Neural crest cell (in vitro differentiated cells): ENCODE data around the gene GAK. TPM values are rescaled to one million over a fixed set of nuclear protein-coding genes. Genes with fewer than 3 reads are reported as not detected.
A peak's percentile ranks its signal among the peaks of the same experiment; 100 is the strongest.

ENCODE experiments used
- DNase-seq: peaks from one replicate; pipeline ENCODE4 v3.0.0; 2021; ENCODE audit warnings: low read depth, mixed read lengths, low spot score
- H3K27ac Mint-ChIP-seq: one replicate; pipeline ENCODE4 v1.8.0; 2021; ENCODE audit warnings: mild to moderate bottlenecking, mixed read lengths; ENCODE audit not compliant: unreplicated experiment
- H3K27me3 Mint-ChIP-seq: 2 replicates; pipeline ENCODE4 v1.8.0; 2021; ENCODE audit warnings: low read depth, mild to moderate bottlenecking, mixed read lengths
- H3K36me3 Mint-ChIP-seq: 2 replicates; pipeline ENCODE4 v1.8.0; 2021; ENCODE audit warnings: low read depth, mild to moderate bottlenecking, mixed read lengths
- H3K4me1 Mint-ChIP-seq: 2 replicates; pipeline ENCODE4 v1.8.0; 2021; ENCODE audit warnings: mixed read lengths
- H3K4me3 Mint-ChIP-seq: one replicate; pipeline ENCODE4 v1.8.0; 2021; ENCODE audit warnings: mild to moderate bottlenecking, mixed read lengths
- H3K9me3 Mint-ChIP-seq: 2 replicates; pipeline ENCODE4 v1.8.0; 2021; ENCODE audit warnings: mixed read lengths
- total RNA-seq: library from RNA; stranded (reverse); gene quantifications from 2 replicates; pipeline ENCODE4 v1.2.1, GENCODE V29; 2021
- TF ChIP-seq, protein P1 (sequence below): fragments of 200-600 bp; sonication (generic); conservative IDR thresholded peaks from 2 replicates; pipeline ENCODE4 v1.5.0; 2021; ENCODE audit warnings: antibody characterized with exemption, mild to moderate bottlenecking

GAK gene
- total RNA-seq, 1 donor from 2014 or later, result 87.7 TPM

DNA sequence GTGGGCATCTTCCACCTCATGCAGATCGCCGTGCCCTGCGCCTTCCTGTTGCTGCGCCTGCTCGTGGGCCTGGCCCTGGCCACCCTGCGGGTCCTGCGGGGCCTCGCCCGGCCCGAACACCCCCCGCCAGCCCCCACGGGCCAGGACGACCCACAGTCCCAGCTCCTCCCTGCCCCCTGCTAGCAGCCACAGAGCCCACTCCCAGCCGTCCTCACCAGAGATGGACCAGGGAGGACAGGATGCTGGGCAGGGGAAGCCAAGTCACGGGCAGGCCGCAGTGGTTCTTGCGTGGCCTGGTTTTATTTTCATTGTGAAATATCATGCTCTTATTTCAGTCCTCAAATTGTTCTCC is 26.2 kb upstream of the GAK start:
- no peak overlapping the region for H3K27ac Mint-ChIP-seq
- H3K9me3 Mint-ChIP-seq, result no peaks in the 10 kb centered on the region
- no peaks in the 10 kb centered on the region for H3K27me3 Mint-ChIP-seq
- H3K4me3 Mint-ChIP-seq, result no peak overlapping the region
- TF ChIP-seq, protein P1, sequence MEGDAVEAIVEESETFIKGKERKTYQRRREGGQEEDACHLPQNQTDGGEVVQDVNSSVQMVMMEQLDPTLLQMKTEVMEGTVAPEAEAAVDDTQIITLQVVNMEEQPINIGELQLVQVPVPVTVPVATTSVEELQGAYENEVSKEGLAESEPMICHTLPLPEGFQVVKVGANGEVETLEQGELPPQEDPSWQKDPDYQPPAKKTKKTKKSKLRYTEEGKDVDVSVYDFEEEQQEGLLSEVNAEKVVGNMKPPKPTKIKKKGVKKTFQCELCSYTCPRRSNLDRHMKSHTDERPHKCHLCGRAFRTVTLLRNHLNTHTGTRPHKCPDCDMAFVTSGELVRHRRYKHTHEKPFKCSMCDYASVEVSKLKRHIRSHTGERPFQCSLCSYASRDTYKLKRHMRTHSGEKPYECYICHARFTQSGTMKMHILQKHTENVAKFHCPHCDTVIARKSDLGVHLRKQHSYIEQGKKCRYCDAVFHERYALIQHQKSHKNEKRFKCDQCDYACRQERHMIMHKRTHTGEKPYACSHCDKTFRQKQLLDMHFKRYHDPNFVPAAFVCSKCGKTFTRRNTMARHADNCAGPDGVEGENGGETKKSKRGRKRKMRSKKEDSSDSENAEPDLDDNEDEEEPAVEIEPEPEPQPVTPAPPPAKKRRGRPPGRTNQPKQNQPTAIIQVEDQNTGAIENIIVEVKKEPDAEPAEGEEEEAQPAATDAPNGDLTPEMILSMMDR, result no peak
- H3K36me3 Mint-ChIP-seq, result no peaks in the 10 kb centered on the region
- no peak for DNase-seq
- H3K4me1 Mint-ChIP-seq, result no peaks in the 10 kb centered on the region

DNA sequence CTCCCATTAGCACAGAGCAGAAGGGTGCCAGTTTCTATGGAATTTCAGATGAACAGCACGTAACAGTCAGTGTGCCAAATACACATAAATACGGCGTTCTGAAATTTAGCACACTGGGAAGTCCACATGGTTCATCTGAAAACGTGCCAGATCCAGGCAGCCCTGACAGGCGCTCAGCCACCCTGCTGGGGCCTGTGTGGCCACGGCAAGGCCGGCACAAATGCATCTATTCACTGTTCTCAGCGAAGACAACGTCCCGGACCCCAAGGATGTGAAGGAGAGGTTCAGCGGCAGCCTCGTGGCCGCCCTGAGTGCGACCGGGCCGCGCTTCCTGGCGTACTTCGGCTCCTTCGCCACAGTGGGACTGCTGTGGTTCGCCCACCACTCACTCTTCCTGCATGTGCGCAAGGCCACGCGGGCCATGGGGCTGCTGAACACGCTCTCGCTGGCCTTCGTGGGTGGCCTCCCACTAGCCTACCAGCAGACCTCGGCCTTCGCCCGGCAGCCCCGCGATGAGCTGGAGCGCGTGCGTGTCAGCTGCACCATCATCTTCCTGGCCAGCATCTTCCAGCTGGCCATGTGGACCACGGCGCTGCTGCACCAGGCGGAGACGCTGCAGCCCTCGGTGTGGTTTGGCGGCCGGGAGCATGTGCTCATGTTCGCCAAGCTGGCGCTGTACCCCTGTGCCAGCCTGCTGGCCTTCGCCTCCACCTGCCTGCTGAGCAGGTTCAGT is 25.6 kb upstream of the GAK start:
- Mint-ChIP-seq H3K4me1 (no peaks in the 10 kb centered on the region), H3K9me3 (no peaks in the 10 kb centered on the region), H3K27me3 (no peaks in the 10 kb centered on the region), H3K27ac (no peak overlapping the region), H3K36me3 (no peaks in the 10 kb centered on the region), H3K4me3 (no peak overlapping the region)
- DNase-seq, result no peak
- TF ChIP-seq, protein P1, result no peak

DNA sequence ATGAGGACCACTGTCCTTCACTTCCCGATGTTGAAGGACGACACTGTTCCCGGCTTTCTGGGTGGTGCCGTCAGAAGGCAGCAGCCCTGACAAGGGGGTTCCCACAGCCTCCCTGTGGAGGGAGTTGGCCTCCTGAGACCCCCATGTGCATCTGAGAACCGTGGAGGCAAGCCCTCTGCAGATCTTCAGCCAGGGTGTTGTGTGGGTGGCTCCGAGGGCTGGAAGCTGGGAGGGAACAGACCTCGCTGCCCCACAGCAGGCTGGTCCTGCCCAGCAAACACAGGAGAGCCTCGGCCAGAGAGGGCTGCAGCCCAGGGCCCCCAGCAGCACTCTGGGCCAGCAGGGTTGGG is 25.1 kb upstream of the GAK start:
- H3K27me3 Mint-ChIP-seq, result no peaks in the 10 kb centered on the region
- no peak overlapping the region for H3K4me3 Mint-ChIP-seq

DNA sequence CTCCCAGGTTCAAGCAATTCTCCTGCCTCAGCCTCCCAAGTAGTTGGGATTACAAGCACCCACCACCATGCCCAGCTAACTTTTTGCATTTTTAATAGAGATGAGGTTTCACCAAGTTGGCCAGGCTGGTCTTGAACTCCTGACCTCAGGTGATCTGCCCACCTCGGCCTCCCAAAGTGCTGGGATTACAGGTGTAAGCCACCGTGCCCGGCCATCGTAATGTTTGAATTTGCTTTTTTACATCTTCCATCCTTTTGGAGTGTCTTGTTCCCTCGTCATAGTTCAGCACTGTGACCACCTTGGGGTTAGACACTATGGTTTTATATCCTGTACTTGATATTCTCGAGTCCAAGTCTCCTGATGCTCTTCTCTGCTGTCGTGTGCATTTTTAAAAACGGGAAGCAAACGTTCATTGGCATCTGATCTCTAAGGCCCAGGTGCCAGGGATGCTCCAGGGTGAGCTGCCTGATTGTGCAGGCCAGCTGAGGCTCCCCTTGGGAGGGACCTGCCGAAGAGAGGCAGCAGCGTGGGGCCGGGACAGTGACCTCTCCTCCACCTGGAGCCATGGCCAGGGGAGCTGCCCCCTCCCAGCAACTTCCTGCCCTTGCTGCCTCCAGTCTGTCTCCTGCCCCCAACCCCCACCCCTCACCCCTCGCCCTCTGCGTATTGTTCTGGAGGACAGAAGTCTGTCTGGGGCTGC is 24.6 kb upstream of the GAK start:
- TF ChIP-seq, protein P1, result no peak
- Mint-ChIP-seq H3K27ac (peak overlapping the region; percentile 57), H3K36me3 (no peaks in the 10 kb centered on the region), H3K4me1 (no peaks in the 10 kb centered on the region), H3K27me3 (no peaks in the 10 kb centered on the region), H3K9me3 (no peaks in the 10 kb centered on the region), H3K4me3 (no peak overlapping the region)
- DNase-seq, result no peak

More for the DNA sequence above, 25.1 kb upstream of the GAK start:
- Mint-ChIP-seq H3K36me3 (no peaks in the 10 kb centered on the region), H3K27ac (no peak overlapping the region), H3K4me1 (no peaks in the 10 kb centered on the region), H3K9me3 (no peaks in the 10 kb centered on the region)
- no peak for DNase-seq
- TF ChIP-seq, protein P1, result no peak

DNA sequence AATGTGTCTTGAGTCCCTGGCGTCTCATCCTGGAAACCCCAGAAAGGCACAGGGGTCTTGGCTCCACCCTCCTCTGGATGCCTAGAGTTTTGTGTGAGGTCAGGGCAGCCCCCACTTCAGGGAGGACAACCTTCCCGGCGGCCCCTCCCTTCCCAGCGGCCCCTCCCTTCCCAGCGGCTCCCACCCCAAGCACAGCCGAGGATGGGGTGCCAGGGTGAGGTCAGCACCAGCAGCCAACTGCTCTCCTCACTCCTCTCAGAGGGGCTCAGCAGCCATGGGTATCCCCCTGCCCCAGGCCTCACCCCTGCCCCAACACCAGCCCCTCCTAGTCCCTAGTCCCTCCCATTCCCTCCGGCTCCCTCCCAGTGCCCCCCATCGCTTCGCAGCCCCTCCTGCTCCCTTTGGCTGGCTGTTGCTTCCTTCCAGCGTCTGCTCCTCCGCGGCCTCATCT is 23.8 kb upstream of the GAK start:
- H3K4me1 Mint-ChIP-seq, result no peaks in the 10 kb centered on the region
- H3K4me3 Mint-ChIP-seq, result no peak overlapping the region
- no peaks in the 10 kb centered on the region for H3K27me3 Mint-ChIP-seq
- no peaks in the 10 kb centered on the region for H3K36me3 Mint-ChIP-seq
- no peak overlapping the region for H3K27ac Mint-ChIP-seq
- H3K9me3 Mint-ChIP-seq, result no peaks in the 10 kb centered on the region
- DNase-seq, result no peak
- TF ChIP-seq, protein P1, result no peak
